GM23338 (cell line): ENCODE measurements around the gene LLGL2.

Source experiments
- CREB1 ChIP-seq: fragments of 250-450 bp; sonication (Bioruptor Pico); IDR thresholded peaks from 2 replicates; pipeline ENCODE4 v1.5.0; 2020; ENCODE audit warnings: low read depth, mild to moderate bottlenecking, moderate library complexity
- CTCF ChIP-seq, 2 experiments: fragments of 200-600 bp in 1 of 2; sonication (generic) in 1 of 2; conservative IDR thresholded peaks; 2 replicates each; pipeline versions ENCODE4 v1.5.1 to v1.6.1; 2016 to 2017; ENCODE audit warnings: antibody characterized with exemption in 2 of 2, low read depth in 2 of 2, mild to moderate bottlenecking in 2 of 2, moderate library complexity in 1 of 2
- ETS1 ChIP-seq: IDR thresholded peaks from 2 replicates; pipeline ENCODE4 v1.6.1; 2016; ENCODE audit warnings: antibody characterized with exemption
- EZH2 ChIP-seq: fragments of 200-600 bp; sonication (generic); IDR thresholded peaks from one replicate; pipeline ENCODE4 v1.8.0; 2017; ENCODE audit warnings: antibody characterized with exemption, mild to moderate bottlenecking, low read depth; ENCODE audit not compliant: unreplicated experiment
- EZH2phosphoT487 ChIP-seq: fragments of 200-600 bp; sonication (generic); IDR thresholded peaks from one replicate; pipeline ENCODE4 v1.8.1; 2018; ENCODE audit warnings: antibody characterized with exemption; ENCODE audit not compliant: unreplicated experiment
- JUNB ChIP-seq: IDR thresholded peaks from one replicate; pipeline ENCODE4 v1.6.1; 2016; ENCODE audit warnings: antibody characterized with exemption; ENCODE audit not compliant: unreplicated experiment
- NANOG ChIP-seq: IDR thresholded peaks from 2 replicates; pipeline ENCODE4 v1.6.1; 2016; ENCODE audit warnings: antibody characterized with exemption, borderline replicate concordance
- POLR2AphosphoS5 ChIP-seq: IDR thresholded peaks from 2 replicates; pipeline ENCODE4 v1.6.1; 2016; ENCODE audit warnings: antibody characterized with exemption, low read depth
- REST ChIP-seq: IDR thresholded peaks from one replicate; pipeline ENCODE4 v1.6.1; 2018; ENCODE audit warnings: antibody characterized with exemption; ENCODE audit not compliant: unreplicated experiment
- ZNF114 ChIP-seq: fragments of 250-450 bp; sonication (Bioruptor Pico); IDR thresholded peaks from 2 replicates; pipeline ENCODE4 v1.5.0; 2020; ENCODE audit warnings: mild to moderate bottlenecking, moderate library complexity
- ZNF331 ChIP-seq: fragments of 250-450 bp; sonication (Bioruptor Pico); IDR thresholded peaks from 2 replicates; pipeline ENCODE4 v1.5.0; 2020; ENCODE audit warnings: low read depth, mild to moderate bottlenecking, moderate library complexity
- ZNF462 ChIP-seq: fragments of 250-450 bp; sonication (Bioruptor Pico); IDR thresholded peaks from 2 replicates; pipeline ENCODE4 v1.5.0; 2020; ENCODE audit warnings: mild to moderate bottlenecking, moderate library complexity

- TF ChIP-seq EZH2 (no peak), CTCF (conservative IDR thresholded peaks at IDR 0.05; ENCODE audit: low read depth in 2 of 2) (no peak), ZNF331 (CRISPR knock-in tag) (no peak), ETS1 (no peak), CREB1 (CRISPR knock-in tag) (no peak), POLR2AphosphoS5 (no peak; the same call in 1 of the 2 replicates), JUNB (no peak), EZH2phosphoT487 (no peak), ZNF114 (CRISPR knock-in tag) (no peak), REST (no peak), NANOG (no peak), ZNF462 (no peak)
Measured at GRCh38 chr17:75499313-75500022, 26.0 kb upstream of the LLGL2 start.
